Neural cell (in vitro differentiated cells): ENCODE measurements around the gene SMIM10L1.

Source experiments
- EP300 ChIP-seq: fragments of 450-650 bp; conservative IDR thresholded peaks from 2 replicates; pipeline ENCODE4 v1.6.1; 2014; ENCODE audit warnings: antibody characterized with exemption, mild to moderate bottlenecking, moderate library complexity; ENCODE audit not compliant: poor library complexity, severe bottlenecking
- MXI1 ChIP-seq: fragments of 450-650 bp; conservative IDR thresholded peaks from 2 replicates; pipeline ENCODE4 v1.6.1; 2014; ENCODE audit warnings: antibody characterized with exemption, mild to moderate bottlenecking; ENCODE audit not compliant: poor library complexity, severe bottlenecking
- POLR2AphosphoS5 ChIP-seq: IDR thresholded peaks from 2 replicates; pipeline ENCODE4 v1.6.1; 2012
- TF ChIP-seq, protein P1 (sequence below): fragments of 450-650 bp; IDR thresholded peaks from 2 replicates; pipeline ENCODE4 v1.5.1; 2014; ENCODE audit warnings: antibody characterized with exemption, mild to moderate bottlenecking, moderate library complexity; ENCODE audit not compliant: poor library complexity, severe bottlenecking

DNA sequence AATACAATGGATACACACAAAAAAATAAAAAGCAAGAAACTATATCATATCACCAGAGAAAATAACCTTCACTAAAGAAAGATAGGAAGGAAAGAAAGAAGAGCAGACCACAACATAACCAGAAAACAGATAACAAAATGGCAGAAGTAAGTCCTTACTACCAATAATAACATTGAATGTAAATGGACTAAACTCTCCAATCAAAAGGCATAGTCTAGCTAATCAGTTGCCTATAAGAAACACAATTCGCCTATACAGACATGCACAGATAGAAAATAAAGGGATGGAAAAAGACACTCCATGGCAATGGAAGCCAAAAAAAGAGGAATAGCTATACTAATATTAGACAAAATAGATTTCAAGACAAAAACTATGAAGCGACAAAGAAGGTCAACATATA is 27.6 kb upstream of the SMIM10L1 start:
- TF ChIP-seq, protein P1, sequence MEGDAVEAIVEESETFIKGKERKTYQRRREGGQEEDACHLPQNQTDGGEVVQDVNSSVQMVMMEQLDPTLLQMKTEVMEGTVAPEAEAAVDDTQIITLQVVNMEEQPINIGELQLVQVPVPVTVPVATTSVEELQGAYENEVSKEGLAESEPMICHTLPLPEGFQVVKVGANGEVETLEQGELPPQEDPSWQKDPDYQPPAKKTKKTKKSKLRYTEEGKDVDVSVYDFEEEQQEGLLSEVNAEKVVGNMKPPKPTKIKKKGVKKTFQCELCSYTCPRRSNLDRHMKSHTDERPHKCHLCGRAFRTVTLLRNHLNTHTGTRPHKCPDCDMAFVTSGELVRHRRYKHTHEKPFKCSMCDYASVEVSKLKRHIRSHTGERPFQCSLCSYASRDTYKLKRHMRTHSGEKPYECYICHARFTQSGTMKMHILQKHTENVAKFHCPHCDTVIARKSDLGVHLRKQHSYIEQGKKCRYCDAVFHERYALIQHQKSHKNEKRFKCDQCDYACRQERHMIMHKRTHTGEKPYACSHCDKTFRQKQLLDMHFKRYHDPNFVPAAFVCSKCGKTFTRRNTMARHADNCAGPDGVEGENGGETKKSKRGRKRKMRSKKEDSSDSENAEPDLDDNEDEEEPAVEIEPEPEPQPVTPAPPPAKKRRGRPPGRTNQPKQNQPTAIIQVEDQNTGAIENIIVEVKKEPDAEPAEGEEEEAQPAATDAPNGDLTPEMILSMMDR = no peak
- TF ChIP-seq POLR2AphosphoS5 (no peak), MXI1 (no peak), EP300 (no peak)
